Panc1 (cell line): ENCODE results near the gene UBIAD1.

Experiments
- POLR2AphosphoS5 ChIP-seq: IDR thresholded peaks from 2 replicates; pipeline ENCODE4 v1.6.1; 2012; ENCODE audit warnings: mild to moderate bottlenecking, low read depth, low read length, moderate library complexity
- TF ChIP-seq, protein P1 (sequence below): fragments of 450-650 bp; IDR thresholded peaks from 2 replicates; pipeline ENCODE4 v1.5.1; 2017; ENCODE audit warnings: mild to moderate bottlenecking
- TF ChIP-seq, protein P2 (sequence below), 2 experiments: IDR thresholded peaks; 2 replicates each; pipeline ENCODE4 v1.6.1; 2011 to 2012; ENCODE audit warnings: low read depth in 2 of 2, control low read depth in 1 of 2, low read length in 1 of 2, mild to moderate bottlenecking in 1 of 2, moderate library complexity in 1 of 2; ENCODE audit not compliant: insufficient read depth in 1 of 2

DNA sequence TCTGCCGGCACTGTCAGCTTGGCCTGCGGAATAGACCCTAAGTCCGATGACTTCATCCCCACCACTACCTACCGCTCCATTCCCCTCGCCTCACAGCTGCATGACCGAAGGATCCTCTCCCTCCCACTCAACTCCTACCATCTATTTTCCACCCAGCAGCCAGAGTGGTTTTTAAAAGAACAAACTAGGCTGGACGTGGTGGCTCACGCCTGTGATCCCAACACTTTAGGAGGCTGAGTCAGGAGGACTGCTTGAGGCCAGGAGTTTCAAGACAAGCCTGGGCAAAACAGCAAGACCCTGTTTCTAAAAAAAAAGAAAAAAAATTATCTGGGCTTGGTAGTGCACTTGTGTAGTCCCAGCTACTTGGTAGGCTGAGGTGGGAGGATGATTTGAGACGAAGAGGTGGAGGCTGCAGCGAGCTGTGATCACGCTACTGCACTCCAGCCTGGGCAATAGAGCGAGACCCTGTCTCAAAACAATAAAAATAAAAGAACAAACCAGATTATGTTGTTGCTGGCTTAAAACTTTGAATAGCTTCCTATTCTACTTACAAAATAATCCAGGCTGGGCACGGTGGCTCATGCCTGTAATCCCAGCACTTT lies 59.0 kb downstream of the UBIAD1 start:
- TF ChIP-seq, protein P1, sequence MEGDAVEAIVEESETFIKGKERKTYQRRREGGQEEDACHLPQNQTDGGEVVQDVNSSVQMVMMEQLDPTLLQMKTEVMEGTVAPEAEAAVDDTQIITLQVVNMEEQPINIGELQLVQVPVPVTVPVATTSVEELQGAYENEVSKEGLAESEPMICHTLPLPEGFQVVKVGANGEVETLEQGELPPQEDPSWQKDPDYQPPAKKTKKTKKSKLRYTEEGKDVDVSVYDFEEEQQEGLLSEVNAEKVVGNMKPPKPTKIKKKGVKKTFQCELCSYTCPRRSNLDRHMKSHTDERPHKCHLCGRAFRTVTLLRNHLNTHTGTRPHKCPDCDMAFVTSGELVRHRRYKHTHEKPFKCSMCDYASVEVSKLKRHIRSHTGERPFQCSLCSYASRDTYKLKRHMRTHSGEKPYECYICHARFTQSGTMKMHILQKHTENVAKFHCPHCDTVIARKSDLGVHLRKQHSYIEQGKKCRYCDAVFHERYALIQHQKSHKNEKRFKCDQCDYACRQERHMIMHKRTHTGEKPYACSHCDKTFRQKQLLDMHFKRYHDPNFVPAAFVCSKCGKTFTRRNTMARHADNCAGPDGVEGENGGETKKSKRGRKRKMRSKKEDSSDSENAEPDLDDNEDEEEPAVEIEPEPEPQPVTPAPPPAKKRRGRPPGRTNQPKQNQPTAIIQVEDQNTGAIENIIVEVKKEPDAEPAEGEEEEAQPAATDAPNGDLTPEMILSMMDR = no peak
- no peak for TF ChIP-seq POLR2AphosphoS5
- TF ChIP-seq, protein P2, sequence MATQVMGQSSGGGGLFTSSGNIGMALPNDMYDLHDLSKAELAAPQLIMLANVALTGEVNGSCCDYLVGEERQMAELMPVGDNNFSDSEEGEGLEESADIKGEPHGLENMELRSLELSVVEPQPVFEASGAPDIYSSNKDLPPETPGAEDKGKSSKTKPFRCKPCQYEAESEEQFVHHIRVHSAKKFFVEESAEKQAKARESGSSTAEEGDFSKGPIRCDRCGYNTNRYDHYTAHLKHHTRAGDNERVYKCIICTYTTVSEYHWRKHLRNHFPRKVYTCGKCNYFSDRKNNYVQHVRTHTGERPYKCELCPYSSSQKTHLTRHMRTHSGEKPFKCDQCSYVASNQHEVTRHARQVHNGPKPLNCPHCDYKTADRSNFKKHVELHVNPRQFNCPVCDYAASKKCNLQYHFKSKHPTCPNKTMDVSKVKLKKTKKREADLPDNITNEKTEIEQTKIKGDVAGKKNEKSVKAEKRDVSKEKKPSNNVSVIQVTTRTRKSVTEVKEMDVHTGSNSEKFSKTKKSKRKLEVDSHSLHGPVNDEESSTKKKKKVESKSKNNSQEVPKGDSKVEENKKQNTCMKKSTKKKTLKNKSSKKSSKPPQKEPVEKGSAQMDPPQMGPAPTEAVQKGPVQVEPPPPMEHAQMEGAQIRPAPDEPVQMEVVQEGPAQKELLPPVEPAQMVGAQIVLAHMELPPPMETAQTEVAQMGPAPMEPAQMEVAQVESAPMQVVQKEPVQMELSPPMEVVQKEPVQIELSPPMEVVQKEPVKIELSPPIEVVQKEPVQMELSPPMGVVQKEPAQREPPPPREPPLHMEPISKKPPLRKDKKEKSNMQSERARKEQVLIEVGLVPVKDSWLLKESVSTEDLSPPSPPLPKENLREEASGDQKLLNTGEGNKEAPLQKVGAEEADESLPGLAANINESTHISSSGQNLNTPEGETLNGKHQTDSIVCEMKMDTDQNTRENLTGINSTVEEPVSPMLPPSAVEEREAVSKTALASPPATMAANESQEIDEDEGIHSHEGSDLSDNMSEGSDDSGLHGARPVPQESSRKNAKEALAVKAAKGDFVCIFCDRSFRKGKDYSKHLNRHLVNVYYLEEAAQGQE (IDR thresholded peaks at IDR 0.05; ENCODE audit: insufficient read depth in 1 of 2, low read depth in 2 of 2, low read length in 1 of 2) = no peak
